EH (cell line): ENCODE measurements around the gene GINS1.
A peak's percentile ranks its signal among the peaks of the same experiment; 100 is the strongest.

Experiments used
- DNase-seq: peaks from one replicate; pipeline ENCODE4 v3.0.0-alpha.2; 2015; ENCODE audit warnings: low read depth

GINS1 gene

GRCh38 chr20:25407311-25408169 is at the start of gene GINS1:
Gene GINS1 (plus strand): TSS chr20:25407673. CDS start chr20:25407821, 148 bp downstream.
- DNase-seq, result peak; percentile 84

DNA sequence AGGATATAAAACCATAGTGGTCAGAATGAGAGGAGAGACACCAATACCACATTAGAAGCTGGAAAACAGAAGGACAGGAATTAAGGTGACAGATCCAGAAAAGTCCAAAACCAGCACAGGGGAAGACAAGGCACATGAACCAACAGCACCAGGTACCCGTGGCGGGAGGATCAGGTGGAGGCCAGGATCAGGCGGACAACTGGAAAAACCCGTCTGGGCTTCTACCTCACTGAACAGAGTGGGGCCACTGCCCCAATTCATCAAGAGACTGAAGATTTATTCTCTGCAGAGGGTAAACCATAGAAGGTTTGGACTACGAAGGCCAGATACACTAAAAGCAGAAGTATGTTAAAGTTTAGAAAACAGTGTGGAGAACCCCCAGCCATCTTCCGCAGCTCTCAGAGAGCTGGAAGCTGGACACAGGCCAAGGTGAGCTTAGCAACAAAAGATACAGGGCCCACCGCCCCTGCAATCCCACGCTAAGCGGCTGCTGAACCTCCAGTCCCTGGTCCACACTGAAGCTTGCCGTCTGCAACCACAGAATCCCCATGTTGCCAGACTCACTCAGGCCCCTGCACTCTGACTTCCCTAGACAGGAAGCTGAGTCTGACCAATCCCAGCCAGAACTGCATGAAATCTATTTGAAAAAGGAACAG is 46.7 kb upstream of the GINS1 start:
- DNase-seq, result peak; percentile 56

DNA sequence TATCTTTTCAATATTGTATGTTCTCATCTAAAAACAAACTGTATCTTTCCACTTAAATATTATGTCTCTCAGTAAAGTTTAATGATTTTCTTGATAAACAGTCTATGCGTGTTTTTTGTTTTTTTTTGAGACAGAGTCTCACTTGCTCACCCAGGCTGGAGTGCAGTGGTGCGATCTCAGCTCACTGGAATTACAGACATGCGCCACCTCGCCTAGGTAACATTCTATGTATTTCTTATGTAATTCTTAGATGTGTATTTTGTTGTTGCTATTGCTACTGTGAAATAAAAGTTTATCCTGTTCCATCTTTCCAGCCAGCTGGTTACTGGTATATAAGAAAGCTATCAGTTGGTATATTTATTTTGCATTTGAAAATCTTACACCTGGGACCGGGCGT is 46.2 kb upstream of the GINS1 start:
- peak; percentile 63 for DNase-seq

DNA sequence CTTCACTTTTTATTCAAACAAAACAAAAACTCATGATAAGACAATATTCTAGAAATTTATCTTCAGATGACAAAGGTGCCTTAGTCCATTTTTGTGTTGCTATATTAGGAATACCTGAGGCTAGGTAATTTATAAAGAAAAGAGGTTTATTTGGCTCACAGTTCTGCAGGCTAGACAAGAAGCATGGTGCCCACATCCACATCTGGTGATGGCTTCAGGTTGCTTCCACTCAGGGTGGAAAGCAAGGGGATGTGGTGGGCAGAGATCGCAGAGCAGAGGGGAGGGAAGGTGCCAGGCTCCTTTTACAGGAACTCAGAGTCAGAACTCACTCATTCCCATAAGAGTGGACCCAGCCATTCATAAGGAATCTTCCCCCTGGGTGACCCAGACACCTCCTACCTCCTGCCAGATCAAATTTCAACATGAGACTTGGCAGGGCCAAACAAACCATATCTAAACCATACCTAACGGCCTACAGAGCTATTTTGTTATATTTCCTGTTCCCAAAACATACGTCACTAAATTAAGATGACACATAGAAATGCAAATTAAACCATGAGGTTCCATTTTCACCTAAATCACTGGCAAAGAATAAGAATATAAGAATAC is 43.2 kb upstream of the GINS1 start:
- DNase-seq, result peak; percentile 30

DNA sequence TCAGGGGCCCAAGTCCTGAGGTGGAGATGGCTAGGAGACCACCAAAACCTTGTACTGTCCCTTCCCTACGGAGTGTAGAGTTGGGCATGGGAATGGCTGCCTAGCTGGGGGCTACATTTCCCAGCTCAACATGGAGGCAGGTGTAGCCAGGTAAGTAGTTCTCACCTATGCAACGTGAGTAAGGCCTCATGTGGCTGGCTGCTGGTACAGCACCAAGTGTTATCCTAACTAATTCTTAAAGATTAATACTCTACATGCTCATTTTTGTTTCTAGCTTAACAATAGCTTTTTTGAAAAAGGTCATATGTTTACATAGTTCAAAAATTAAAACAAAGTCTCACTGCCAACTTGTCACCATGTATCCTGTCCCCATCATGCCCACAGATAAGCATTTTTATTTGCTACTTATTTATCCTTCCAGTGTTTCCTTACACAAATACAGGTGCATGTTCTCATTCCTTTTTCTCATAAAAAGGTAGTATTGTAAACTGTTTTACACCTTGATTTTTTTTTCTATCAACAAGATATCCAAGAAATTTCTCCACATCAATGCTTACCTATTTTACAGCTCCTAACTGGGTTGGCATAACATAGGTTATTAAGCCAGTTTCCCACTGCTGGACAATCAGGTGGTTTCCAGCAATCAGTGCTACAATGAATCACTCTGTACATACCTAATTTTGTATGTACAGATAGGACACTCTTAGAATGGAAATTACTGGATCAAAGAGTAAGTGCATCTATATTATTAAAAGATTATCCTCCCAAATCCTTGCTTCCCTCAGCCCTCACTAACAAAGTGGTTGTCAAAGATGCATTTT is 42.4 kb upstream of the GINS1 start:
- DNase-seq, result no peak

GRCh38 chr20:25368526-25368925 is 38.9 kb upstream of the GINS1 start:
- no peak for DNase-seq

DNA sequence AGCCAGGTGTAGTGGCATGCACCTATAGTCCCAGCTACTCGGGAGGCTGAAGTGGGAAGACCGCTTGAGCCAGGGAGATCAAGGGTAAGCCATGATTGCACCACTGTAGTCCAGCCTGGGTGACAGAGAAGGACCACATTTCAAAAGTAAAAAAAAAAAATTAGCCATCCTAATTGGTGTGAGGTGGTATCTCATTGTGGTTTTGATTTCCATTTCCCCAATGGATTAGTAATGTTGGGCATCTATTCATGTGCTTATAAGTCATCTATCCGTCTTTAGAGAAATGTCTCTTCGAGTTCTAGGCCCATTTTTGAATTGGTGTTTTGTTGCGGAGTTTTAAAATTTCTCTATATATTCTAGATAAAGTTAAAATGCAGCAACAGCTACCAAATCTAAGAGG is 38.5 kb upstream of the GINS1 start:
- no peak for DNase-seq

- DNase-seq, result peak; percentile 3
Observed at GRCh38 chr20:25369529-25369928, 37.9 kb upstream of the GINS1 start.

GRCh38 chr20:25369971-25370370 is 37.5 kb upstream of the GINS1 start:
- peak; percentile 4 for DNase-seq

DNA sequence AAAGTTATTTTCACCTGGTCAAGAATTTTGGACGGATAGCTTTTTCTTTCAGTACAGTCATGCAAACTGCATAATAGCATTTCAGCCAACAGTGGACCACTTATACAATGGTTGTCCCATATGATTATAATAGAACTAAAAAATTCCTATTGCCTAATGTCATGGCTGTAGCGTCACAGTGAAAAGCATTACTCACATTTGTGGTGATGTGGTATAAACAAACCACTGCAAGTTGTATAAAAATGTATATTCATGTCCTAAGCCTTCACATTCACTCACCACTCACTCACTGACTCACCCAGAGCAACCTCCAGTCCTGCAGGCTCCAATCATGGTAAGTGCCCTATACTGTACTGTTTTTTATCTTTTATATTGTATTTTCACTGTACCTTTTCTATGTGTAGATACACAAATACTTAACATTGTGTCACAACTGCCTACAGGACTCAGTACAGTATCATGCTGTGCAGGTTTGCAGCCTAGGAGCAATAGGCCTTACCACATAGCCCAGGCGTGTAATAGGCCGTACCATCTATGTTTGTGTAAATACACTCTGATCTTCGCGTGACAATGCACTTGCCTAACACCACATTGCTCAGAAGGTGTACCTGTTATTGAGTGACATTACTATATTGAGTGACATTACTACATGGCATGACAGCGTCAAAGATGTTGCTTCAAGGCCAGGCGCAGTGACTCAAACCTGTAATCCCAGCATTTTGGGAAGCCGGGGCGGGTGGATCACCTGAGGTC is 34.7 kb upstream of the GINS1 start:
- DNase-seq, result peak; percentile 95

GRCh38 chr20:25374842-25375241 is 32.6 kb upstream of the GINS1 start:
- DNase-seq, result no peak

DNA sequence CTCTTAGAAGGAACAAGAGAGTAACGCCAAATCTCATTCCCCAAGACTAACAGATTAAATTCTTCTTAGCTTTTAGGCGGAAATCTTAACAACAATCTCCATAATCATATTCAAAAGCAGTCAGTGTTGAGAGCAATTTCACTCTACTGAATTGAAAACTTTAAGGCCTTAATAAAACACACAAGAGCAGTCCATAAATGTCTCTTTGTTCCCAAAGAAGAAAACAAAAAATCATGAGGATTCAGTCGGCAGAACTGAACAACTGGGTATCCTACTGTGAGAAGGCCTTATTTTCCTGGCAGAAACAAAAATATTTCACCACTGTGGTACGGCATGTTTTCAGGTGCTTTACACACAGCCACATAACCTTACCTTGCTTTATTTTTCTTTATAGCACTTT is 31.2 kb upstream of the GINS1 start:
- DNase-seq, result no peak

- no peak for DNase-seq
Observed at GRCh38 chr20:25376886-25377285, 30.6 kb upstream of the GINS1 start.

DNA sequence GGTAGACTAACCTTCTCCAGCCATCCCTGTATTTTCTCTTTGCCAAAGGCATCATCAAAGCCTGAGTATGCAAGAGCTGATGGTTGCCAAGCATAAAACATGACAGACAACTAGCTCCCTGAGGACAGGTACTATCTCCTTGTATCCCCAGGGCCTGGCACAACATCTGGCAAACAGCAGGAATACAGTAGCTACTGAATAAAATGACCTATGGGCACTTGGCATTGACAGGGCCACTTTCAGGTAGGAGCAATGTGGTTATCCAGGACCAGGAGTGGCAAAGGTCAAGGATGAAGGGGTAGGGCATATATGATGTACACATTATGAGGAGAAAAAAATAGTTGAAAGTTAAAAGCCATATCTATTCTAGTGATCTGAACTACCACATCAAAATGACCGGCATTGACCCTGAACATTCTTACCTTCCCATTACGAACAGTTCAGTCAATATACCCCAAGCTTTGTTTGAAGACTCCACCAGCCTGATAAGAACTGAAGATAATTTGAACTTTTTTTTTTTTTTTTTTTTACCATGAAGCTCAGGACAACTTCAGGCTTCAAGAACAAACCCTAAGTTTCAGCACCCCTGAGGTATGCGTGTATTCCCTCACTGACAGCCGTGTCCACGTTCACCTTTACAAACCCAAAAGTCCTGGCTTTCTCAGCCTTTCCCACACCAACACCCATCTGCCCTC is 29.1 kb upstream of the GINS1 start:
- no peak for DNase-seq

DNA sequence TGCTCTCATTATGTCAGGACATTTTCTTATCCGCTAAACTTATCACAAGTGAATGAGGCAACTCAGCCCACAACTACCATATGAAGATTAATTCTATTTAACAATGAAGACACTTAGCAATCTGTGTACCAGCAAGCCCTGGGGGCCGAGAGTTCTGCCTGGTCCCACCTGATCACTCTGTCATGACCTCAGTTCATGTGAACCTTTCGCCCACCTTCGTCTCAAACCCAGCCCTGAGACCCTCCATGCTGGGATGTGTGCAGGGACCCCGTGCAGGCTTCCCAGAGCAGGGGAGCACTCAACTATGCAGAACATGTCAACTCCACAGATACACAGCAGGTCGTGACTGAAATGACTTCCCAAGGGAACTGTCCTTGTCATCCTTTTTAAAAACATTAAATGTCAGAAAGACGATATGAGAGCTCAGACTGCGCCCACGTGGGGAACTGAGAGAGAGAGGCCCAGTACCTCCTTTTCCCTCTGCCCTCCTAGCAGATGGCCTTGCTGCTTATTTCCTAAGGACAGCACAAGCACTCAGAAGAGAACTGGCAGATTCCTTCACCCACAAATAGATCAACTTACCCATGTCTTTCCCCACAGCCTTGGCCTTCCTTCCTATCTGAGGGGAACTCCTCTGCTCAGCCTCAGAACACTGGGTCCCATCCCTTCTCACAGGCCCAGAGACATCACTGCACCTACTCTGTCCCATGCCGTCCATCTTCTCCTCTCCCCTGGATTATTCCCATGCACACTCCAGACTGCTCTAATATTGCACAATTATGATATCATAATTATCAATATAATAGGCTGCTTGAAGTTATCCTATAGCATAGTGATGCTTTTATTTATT is 28.4 kb upstream of the GINS1 start:
- DNase-seq, result no peak

DNA sequence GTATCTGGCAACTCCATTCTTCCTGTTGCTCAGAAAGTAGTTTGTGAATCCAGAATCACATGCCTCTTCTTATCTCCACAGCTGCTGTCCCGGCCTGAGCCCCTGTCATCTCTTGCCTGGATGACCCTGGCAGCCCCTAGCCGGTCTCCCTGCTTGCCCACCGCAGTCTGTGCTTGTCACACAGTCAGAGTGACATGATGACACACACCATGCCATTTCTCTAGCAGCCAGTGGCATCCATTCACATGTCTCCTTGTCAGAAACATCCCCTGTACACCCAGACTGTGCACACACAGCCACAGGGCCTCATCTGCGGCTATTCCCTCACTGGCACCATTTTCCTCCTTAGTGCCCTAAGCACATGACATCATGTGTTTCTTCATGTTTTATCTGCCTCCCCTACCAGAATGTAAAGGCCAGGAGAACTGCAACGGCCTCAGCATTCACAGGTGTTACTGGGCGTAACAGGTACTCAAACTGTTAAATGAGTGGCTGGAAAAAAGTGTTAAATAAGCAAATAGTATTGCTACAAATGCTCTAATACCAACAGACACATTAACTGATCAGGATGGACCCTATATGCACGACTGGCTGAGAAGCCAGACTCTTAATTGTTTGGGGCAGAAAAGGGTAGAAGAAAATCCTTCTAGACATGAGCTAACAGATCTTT is 26.4 kb upstream of the GINS1 start:
- no peak for DNase-seq

DNA sequence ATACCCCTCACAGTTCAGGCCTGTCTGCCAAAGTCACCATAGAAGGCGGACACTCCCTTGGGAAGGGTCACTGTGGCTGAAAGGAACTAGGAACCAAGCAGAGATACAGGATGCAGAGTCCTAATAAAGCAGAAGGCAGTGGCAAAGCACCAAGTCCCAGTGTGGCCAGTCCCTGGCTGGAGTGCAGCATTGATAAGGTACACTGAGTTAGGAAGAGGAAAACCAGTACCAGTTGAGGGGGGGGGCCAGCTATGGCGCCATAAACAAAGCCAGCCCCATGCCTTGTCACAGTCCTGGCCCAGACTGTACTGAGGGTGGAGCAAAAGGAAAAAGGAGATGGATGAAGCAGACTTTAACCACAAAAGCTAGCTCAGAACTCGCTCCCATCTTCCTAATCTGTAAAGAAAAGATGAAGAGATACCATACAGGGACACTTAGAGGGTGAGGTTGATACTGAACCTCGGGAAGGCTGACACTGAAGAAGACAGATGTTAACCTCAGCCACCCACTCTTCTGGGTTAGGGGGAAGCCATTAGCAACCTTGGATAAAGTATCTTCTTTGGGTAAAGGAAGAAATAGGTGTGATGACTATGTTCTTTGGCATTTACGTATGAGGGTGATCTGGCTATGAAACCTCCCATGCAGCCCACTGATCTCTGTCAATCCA is 24.6 kb upstream of the GINS1 start:
- DNase-seq, result no peak

DNA sequence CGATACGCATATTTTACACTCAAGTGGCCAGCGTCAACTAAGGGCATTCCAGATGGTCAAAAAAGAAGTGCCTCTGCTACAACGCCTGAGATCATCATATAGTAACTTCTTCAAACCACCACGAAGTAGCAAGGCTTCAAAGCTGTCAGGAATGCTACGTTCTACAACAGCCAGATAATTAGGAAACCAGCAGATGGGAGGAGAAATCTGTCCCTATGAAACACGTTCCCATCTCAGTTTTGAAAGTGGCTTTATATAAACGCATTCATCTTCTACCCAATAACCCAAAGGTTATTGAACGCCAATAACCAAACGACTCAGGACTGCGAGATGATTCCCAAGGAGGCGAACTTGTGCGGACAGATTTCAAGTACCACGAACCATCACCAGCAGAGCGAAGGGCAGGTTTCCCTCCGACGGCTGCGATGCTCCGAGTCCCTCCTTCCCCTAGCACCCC is 18.0 kb upstream of the GINS1 start:
- peak; percentile 69 for DNase-seq
